HepG2 (cell line): ENCODE results near the gene TANC1. TPM values are rescaled to one million over a fixed set of nuclear protein-coding genes. Genes with fewer than 3 reads are reported as not detected.

Experiments
- ATAC-seq: fragments of 200-7000 bp; cut with Tn5 transposase; 3 replicates; pipeline ENCODE4 v1.9.1; 2020; ENCODE audit warnings: mild to moderate bottlenecking, moderate library complexity
- BruUV-seq: library from RNA; stranded (reverse); fragments of 400-500 nt; replicated peaks from 2 replicates; lab custom pipeline; 2021; lab: Mats Ljungman, UMichigan
- CTCF ChIA-PET: fragments of 300-600 bp; formaldehyde crosslinking; extraction: SDS; loops from one replicate; lab custom pipeline; 2021; ENCODE audit warnings: low total read pairs, inconsistent platforms, low intra/inter-chr PET ratio; lab: Yijun Ruan, JAX
- POLR2A ChIA-PET: fragments of 350-600 bp; sonication (Branson Sonifier 250); formaldehyde crosslinking; loops from one replicate; lab custom pipeline; 2020; ENCODE audit warnings: antibody characterized with exemption, inconsistent platforms; lab: Yijun Ruan, JAX
- DNase-seq: peaks from one replicate; pipeline ENCODE4 v3.0.0-alpha.2; 2015; ENCODE audit warnings: low spot score
- FAIRE-seq: peaks from 3 replicates; lab custom pipeline; 2011; peaks lifted over from hg19 to GRCh38; lab: Jason Lieb, UNC
- H2AFZ ChIP-seq: one replicate; pipeline ENCODE4 v1.6.1; 2011; ENCODE audit warnings: low read length, inconsistent platforms
- H3K27ac ChIP-seq: fragments of 300-600 bp; 3 replicates; pipeline ENCODE4 v1.8.0; 2011; ENCODE audit warnings: mixed run types, mild to moderate bottlenecking, mixed read lengths, low read length, inconsistent platforms; ENCODE audit not compliant: insufficient read depth; ENCODE audit errors: extremely low read length
- H3K27me3 ChIP-seq, 2 experiments: fragments of 200-600 bp in 1 of 2; 2 replicates in 1 of 2; 3 replicates in 1 of 2; pipeline versions ENCODE4 v1.6.0 to v1.8.0; 2011; ENCODE audit warnings: low read length in 2 of 2, mild to moderate bottlenecking in 2 of 2, moderate library complexity in 2 of 2, inconsistent platforms in 1 of 2; ENCODE audit not compliant: insufficient read depth in 2 of 2, control insufficient read depth in 1 of 2
- H3K36me3 ChIP-seq, 2 experiments: fragments of 200-600 bp in 1 of 2; replicated peaks in 1 of 2; 2 replicates in 1 of 2; 3 replicates in 1 of 2; pipeline versions ENCODE4 v1.5.1 to v1.8.0; 2011; ENCODE audit warnings: low read length in 2 of 2, inconsistent platforms in 1 of 2; ENCODE audit not compliant: insufficient read depth in 2 of 2, control insufficient read depth in 1 of 2
- H3K4me1 ChIP-seq: 2 replicates; pipeline ENCODE4 v1.5.1; 2012; ENCODE audit warnings: low read length, inconsistent platforms; ENCODE audit not compliant: insufficient read depth
- H3K4me2 ChIP-seq: 2 replicates; pipeline ENCODE4 v1.6.0; 2011; ENCODE audit warnings: low read depth, low read length, inconsistent platforms
- H3K4me3 ChIP-seq, 3 experiments: fragments of 200-600 bp in 1 of 3; sonication (generic), shearing (Covaris generic) in 1 of 3; replicated peaks in 1 of 3; 2 replicates each; pipeline ENCODE4 v1.5.1; 2011 to 2016; ENCODE audit warnings: low read length in 3 of 3, inconsistent platforms in 2 of 3, low read depth in 2 of 3, mild to moderate bottlenecking in 2 of 3, control low read depth in 1 of 3, mixed read lengths in 1 of 3; ENCODE audit not compliant: insufficient read depth in 1 of 3
- H3K79me2 ChIP-seq: one replicate; pipeline ENCODE4 v1.6.1; 2011; ENCODE audit warnings: low read length, inconsistent platforms; ENCODE audit not compliant: insufficient read depth
- H3K9ac ChIP-seq: 2 replicates; pipeline ENCODE4 v1.6.0; 2011; ENCODE audit warnings: mild to moderate bottlenecking, low read depth, low read length, inconsistent platforms; ENCODE audit not compliant: insufficient read depth
- H3K9me3 ChIP-seq: 2 replicates; pipeline ENCODE4 v1.5.1; 2012; ENCODE audit warnings: mild to moderate bottlenecking, low read length
- H4K20me1 ChIP-seq: 2 replicates; pipeline ENCODE4 v1.6.0; 2011; ENCODE audit warnings: inconsistent platforms, mild to moderate bottlenecking, low read length, moderate library complexity; ENCODE audit not compliant: insufficient read depth
- ARNT ChIP-seq: fragments of 450-650 bp; IDR thresholded peaks from 2 replicates; pipeline ENCODE4 v1.6.1; 2017
- CBX2 ChIP-seq, 2 experiments: fragments of 200-600 bp in 1 of 2; sonication (generic); formaldehyde crosslinking in 1 of 2; IDR thresholded peaks; 2 replicates each; pipeline versions ENCODE4 v1.7.0 to v1.8.1; 2018 to 2022; ENCODE audit warnings: low read depth in 2 of 2, low read length in 1 of 2, mild to moderate bottlenecking in 1 of 2, missing genetic modification reagents in 1 of 2
- CREB1 ChIP-seq, 2 experiments: fragments of 450-650 bp in 1 of 2; IDR thresholded peaks; 2 replicates each; pipeline ENCODE4 v1.6.1; 2016 to 2017; ENCODE audit warnings: control low read depth in 1 of 2, mild to moderate bottlenecking in 1 of 2, missing compliant biosample characterization in 1 of 2, missing genetic modification characterization in 1 of 2
- HNRNPK ChIP-seq: fragments of 200-400 bp; formaldehyde crosslinking; IDR thresholded peaks from 2 replicates; pipeline ENCODE4 v1.6.1; 2018; ENCODE audit warnings: low read length, low read depth, moderate library complexity, mild to moderate bottlenecking; ENCODE audit not compliant: poor library complexity, severe bottlenecking
- KIAA2018 ChIP-seq: sonication (generic); formaldehyde crosslinking; IDR thresholded peaks from 2 replicates; pipeline ENCODE4 v1.5.0; 2020; ENCODE audit warnings: mild to moderate bottlenecking, missing genetic modification reagents, borderline replicate concordance
- KMT2B ChIP-seq: IDR thresholded peaks from 2 replicates; pipeline ENCODE4 v1.6.1; 2016; ENCODE audit warnings: missing genetic modification reagents, missing compliant biosample characterization
- MBNL3 ChIP-seq: fragments of 250-450 bp; sonication (Bioruptor Pico); conservative IDR thresholded peaks from 2 replicates; pipeline ENCODE4 v1.8.0; 2022; ENCODE audit warnings: mild to moderate bottlenecking, inconsistent platforms
- MYC ChIP-seq: sonication (generic); formaldehyde crosslinking; IDR thresholded peaks from 2 replicates; pipeline ENCODE4 v1.9.0; 2021; ENCODE audit warnings: missing genetic modification reagents, borderline replicate concordance
- NAIF1 ChIP-seq: sonication (generic); formaldehyde crosslinking; IDR thresholded peaks from 2 replicates; pipeline ENCODE4 v1.5.0; 2020; ENCODE audit warnings: mild to moderate bottlenecking, missing genetic modification reagents, borderline replicate concordance
- NFYB ChIP-seq: sonication (generic); formaldehyde crosslinking; IDR thresholded peaks from 2 replicates; pipeline ENCODE4 v1.4.0; 2020; ENCODE audit warnings: missing genetic modification reagents
- PPARG ChIP-seq: conservative IDR thresholded peaks from 2 replicates; pipeline ENCODE4 v1.6.1; 2016; ENCODE audit warnings: missing biosample characterization, missing genetic modification reagents
- PREB ChIP-seq: sonication (generic); formaldehyde crosslinking; IDR thresholded peaks from 2 replicates; pipeline ENCODE4 v1.4.0; 2020; ENCODE audit warnings: missing genetic modification reagents
- PRPF4 ChIP-seq: fragments of 200-400 bp; formaldehyde crosslinking; IDR thresholded peaks from 2 replicates; pipeline ENCODE4 v1.6.1; 2016; ENCODE audit warnings: low read length, low read depth; ENCODE audit not compliant: poor library complexity, severe bottlenecking
- ZFAT ChIP-seq: sonication (generic); formaldehyde crosslinking; conservative IDR thresholded peaks from 2 replicates; pipeline ENCODE4 v1.8.1; 2023; ENCODE audit warnings: missing genetic modification reagents, inconsistent platforms
- ZNF207 ChIP-seq: fragments of 450-650 bp; IDR thresholded peaks from 2 replicates; pipeline ENCODE4 v1.6.1; 2016; ENCODE audit warnings: antibody characterized with exemption, borderline replicate concordance
- ZNF576 ChIP-seq: sonication (generic); formaldehyde crosslinking; IDR thresholded peaks from 2 replicates; pipeline ENCODE4 v1.4.0; 2020; ENCODE audit warnings: mild to moderate bottlenecking, missing genetic modification reagents
- ZNF749 ChIP-seq: sonication (generic); formaldehyde crosslinking; IDR thresholded peaks from 2 replicates; pipeline ENCODE4 v1.8.0; 2022; ENCODE audit warnings: mild to moderate bottlenecking, missing genetic modification reagents, moderate library complexity, borderline replicate concordance
- WGBS: methylation state at CpG from one replicate; pipeline ENCODE4 v1.1.6; 2017; ENCODE audit warnings: low lambda C conversion rate; 5-methylcytosine and 5-hydroxymethylcytosine counted together
- in situ Hi-C: cut with HindIII; loops from 2 replicates; pipeline ENCODE4 v1.10.0; 2017; ENCODE audit warnings: low pct_unique_long_range_greater_than_20kb; ENCODE audit not compliant: extremely low pct_ligation_motif_present
- intact Hi-C: fragments of 100-400 bp; cut with micrococcal nuclease; formaldehyde crosslinking; loops from one replicate; pipeline ENCODE4 v1.10.0; 2022; ENCODE audit not compliant: unreplicated experiment
- polyA plus RNA-seq, 8 experiments: library from polyadenylated mRNA; depleted of rRNA in 3 of 8; stranded (reverse) in 7 of 8; unstranded in 1 of 8; fragments of >200 nt; fragmentation: Illumina TruSeq in 4 of 8; extraction: Trizol in 4 of 8; gene quantifications; 2 replicates each; pipeline versions ENCODE4 v1.2.1 to v1.2.3, GENCODE V29; 2011 to 2016; ENCODE audit warnings: low read depth in 4 of 8, missing spikeins in 1 of 8, mixed read lengths in 1 of 8; ENCODE audit not compliant: insufficient read depth in 1 of 8
- total RNA-seq, 5 experiments: library from RNA; depleted of rRNA; stranded (reverse); fragments of >200 nt; fragmentation: Illumina TruSeq; extraction: Trizol; gene quantifications; 2 replicates each; pipeline ENCODE4 v1.2.3, GENCODE V29; 2016; ENCODE audit warnings: low read depth in 1 of 5

TANC1 gene
- total and polyA plus RNA-seq, 2 of the 13 experiments (the other 11 are each of a cell fraction or from before 2014, with no cell fraction given) = 2.3 to 5.6 TPM

DNA sequence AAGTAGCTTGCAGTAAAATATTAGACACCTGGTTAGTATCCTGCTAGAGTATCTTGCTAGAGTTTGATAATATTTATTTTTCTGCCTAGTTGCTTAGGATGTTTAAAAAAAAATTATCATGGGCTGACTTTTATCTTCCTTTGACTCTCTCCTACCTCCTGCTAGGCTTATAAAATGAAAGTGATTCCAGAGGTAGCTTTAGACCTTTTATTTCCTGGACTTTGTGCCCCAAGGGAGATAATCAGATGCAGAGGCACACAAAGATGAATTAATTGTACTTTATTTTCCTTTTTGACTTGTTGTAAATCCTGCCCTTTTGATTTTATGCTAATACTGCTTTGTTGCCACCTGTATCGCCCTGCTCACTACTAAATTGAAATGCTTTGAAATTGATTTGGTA is 187.4 kb downstream of the TANC1 start:
- no peak overlapping the region for H3K4me3 ChIP-seq
- no peak for TF ChIP-seq KIAA2018 (CRISPR knock-in tag)
- no peak for TF ChIP-seq NAIF1 (CRISPR knock-in tag)
- no peak for TF ChIP-seq HNRNPK
- TF ChIP-seq MBNL3 = no peak
- TF ChIP-seq NFYB (CRISPR knock-in tag) = no peak
- no peak for TF ChIP-seq KMT2B (CRISPR knock-in tag)
- TF ChIP-seq ZNF576 (CRISPR knock-in tag) = no peak
- no peak for TF ChIP-seq CREB1 (IDR thresholded peaks at IDR 0.05)
- no peak for TF ChIP-seq CREB1 (CRISPR knock-in tag; IDR thresholded peaks at IDR 0.05)
- no peak for TF ChIP-seq ZFAT (CRISPR knock-in tag)
- no peak for TF ChIP-seq ZNF207
- TF ChIP-seq ARNT = no peak
- no peak for TF ChIP-seq PREB (CRISPR knock-in tag)
- no peak for TF ChIP-seq CBX2 (IDR thresholded peaks at IDR 0.05; ENCODE audit: low read depth, low read length)
- TF ChIP-seq CBX2 (CRISPR knock-in tag; IDR thresholded peaks at IDR 0.05; ENCODE audit: low read depth) = no peak
- no peak for TF ChIP-seq MYC (CRISPR knock-in tag)
- TF ChIP-seq ZNF749 = no peak
- TF ChIP-seq PRPF4 = no peak
- TF ChIP-seq PPARG (CRISPR knock-in tag) = no peak

More for the DNA sequence above, 187.4 kb downstream of the TANC1 start:
- H4K20me1 ChIP-seq = no peaks in the 10 kb centered on the region
- no peaks in the 10 kb centered on the region for H3K9me3 ChIP-seq
- in situ Hi-C loops = no loop called here
- H3K27me3 ChIP-seq = no peaks in the 10 kb centered on the region
- FAIRE-seq (no peak), ATAC-seq (no peak), DNase-seq (no peak)
- no peaks in the 10 kb centered on the region for H3K36me3 ChIP-seq
- H2AFZ ChIP-seq = no peak overlapping the region
- H3K27ac ChIP-seq = no peak overlapping the region
- no TSS peak for BruUV-seq
- no peak overlapping the region for H3K4me2 ChIP-seq
- WGBS = 86% methylated on average over 1 of the region's 1 CpG
- ChIA-PET CTCF (no interaction called here), POLR2A (no interaction called here)
- H3K79me2 ChIP-seq = no peaks in the 10 kb centered on the region
- H3K9ac ChIP-seq = no peak overlapping the region
- intact Hi-C loops = no loop called here
- no peaks in the 10 kb centered on the region for H3K4me1 ChIP-seq
